HL-60 (cell line): ENCODE measurements around the gene UBE2G1.

ENCODE experiments used
- DNase-seq, 2 experiments: peaks; one replicate each; pipeline ENCODE4 v3.0.0-alpha.2; 2010 to 2020; ENCODE audit warnings: low read depth in 1 of 2, low spot score in 1 of 2
- H3K27ac ChIP-seq: fragments of 250-450 bp; sonication (Bioruptor Pico); replicated peaks from 2 replicates; pipeline ENCODE4 v1.5.1; 2020; ENCODE audit warnings: mild to moderate bottlenecking, moderate library complexity
- H3K27me3 ChIP-seq: fragments of 250-450 bp; sonication (Bioruptor Pico); 2 replicates; pipeline ENCODE4 v1.5.1; 2021; ENCODE audit warnings: mild to moderate bottlenecking, moderate library complexity; ENCODE audit not compliant: insufficient read depth, poor library complexity, severe bottlenecking
- H3K4me3 ChIP-seq: replicated peaks from 2 replicates; pipeline ENCODE4 v1.5.1; 2011; ENCODE audit warnings: mild to moderate bottlenecking, control low read depth, low read length; ENCODE audit not compliant: insufficient read depth
- CTCF ChIP-seq: IDR thresholded peaks from one replicate; pipeline ENCODE4 v1.5.1; 2011; ENCODE audit warnings: low read length, control low read depth, inconsistent platforms; ENCODE audit not compliant: insufficient read depth
- GABPA ChIP-seq: IDR thresholded peaks from 2 replicates; pipeline ENCODE4 v1.6.1; 2012; ENCODE audit warnings: low read depth
- POLR2AphosphoS5 ChIP-seq: IDR thresholded peaks from 2 replicates; pipeline ENCODE4 v1.6.1; 2012; ENCODE audit warnings: low read depth
- REST ChIP-seq: IDR thresholded peaks from 2 replicates; pipeline ENCODE4 v1.6.1; 2012; ENCODE audit warnings: low read depth; ENCODE audit not compliant: insufficient replicate concordance
- SPI1 ChIP-seq: IDR thresholded peaks from 2 replicates; pipeline ENCODE4 v1.6.1; 2012; ENCODE audit warnings: low read depth, mild to moderate bottlenecking, borderline replicate concordance

Gene UBE2G1

GRCh38 chr17:4266550-4266949, 99.9 kb downstream of the UBE2G1 start:
- DNase-seq, result no peak
- no peak overlapping the region for H3K4me3 ChIP-seq
- no peak overlapping the region for H3K27ac ChIP-seq
- H3K27me3 ChIP-seq, result no peaks in the 10 kb centered on the region
- TF ChIP-seq POLR2AphosphoS5, result no peak
- no peak for TF ChIP-seq REST
- TF ChIP-seq SPI1, result no peak
- TF ChIP-seq GABPA, result no peak
- no peak for TF ChIP-seq CTCF

GRCh38 chr17:4263282-4264215, 102.9 kb downstream of the UBE2G1 start, which contains the start of gene ANKFY1:
Gene ANKFY1 (minus strand): TSS chr17:4263979. CDS start chr17:4263941, 38 bp downstream.
- Histone ChIP-seq H3K27ac (peak within 1 kb of the TSS; percentile 80), H3K4me3 (peak within 1 kb of the TSS; percentile 77), H3K27me3 (no peaks in the 10 kb centered on the region)
- TF ChIP-seq GABPA, result no peak
- TF ChIP-seq CTCF, result no peak
- peak; percentile 52; the same call in 1 of the 2 replicates for TF ChIP-seq POLR2AphosphoS5
- peak; percentile 70 to 90 for DNase-seq

GRCh38 chr17:4262703-4263102, 103.8 kb downstream of the UBE2G1 start:
- peak overlapping the region; percentile 80 for H3K27ac ChIP-seq
- no peak for TF ChIP-seq REST
- TF ChIP-seq CTCF, result no peak
- no peak for TF ChIP-seq GABPA
- TF ChIP-seq POLR2AphosphoS5, result no peak
- TF ChIP-seq SPI1, result no peak
- DNase-seq, result no peak
- peak overlapping the region; percentile 77 for H3K4me3 ChIP-seq
- no peaks in the 10 kb centered on the region for H3K27me3 ChIP-seq
